Esophagus squamous epithelium (tissue), 4 donors: ENCODE measurements around the gene BAG2.

Source experiments
- CTCF ChIP-seq, 6 experiments: fragments of 450-650 bp in 4 of 6; fragments of 200-600 bp in 2 of 6; sonication (generic) in 2 of 6; IDR thresholded peaks; one replicate each; pipeline ENCODE4 v1.5.1; 2016 to 2019; ENCODE audit warnings: antibody characterized with exemption in 6 of 6, mild to moderate bottlenecking in 4 of 6, moderate library complexity in 4 of 6
- POLR2A ChIP-seq, 4 donors: fragments of 450-650 bp; IDR thresholded peaks; one replicate each; pipeline ENCODE4 v1.6.1; 2017; ENCODE audit warnings: antibody characterized with exemption in 4 of 4, mild to moderate bottlenecking in 4 of 4, moderate library complexity in 3 of 4

- TF ChIP-seq CTCF (IDR thresholded peaks at IDR 0.05) (no peak), POLR2A (IDR thresholded peaks at IDR 0.05) (no peak)
These were observed 34.8 kb upstream of the BAG2 start for GRCh38 chr6:57137350-57137749.
